Thoracic aorta (tissue), 2 donors: Measurements from ENCODE around the gene SECISBP2. TPM values are rescaled to one million over a fixed set of nuclear protein-coding genes. Genes with fewer than 3 reads are reported as not detected.

Experiments
- ATAC-seq: fragments of 150-250 bp; one replicate; pipeline ENCODE4 v1.8.0; 2017; ENCODE audit warnings: low read depth; ENCODE audit not compliant: insufficient number of reproducible peaks, low FRiP score
- DNase-seq: peaks from one replicate; pipeline ENCODE4 v3.0.0-alpha.2; 2020; ENCODE audit warnings: low spot score
- H3K27ac ChIP-seq, 2 donors: fragments of 200-600 bp; sonication (generic); 1 replicate in 1 of 2; 2 replicates in 1 of 2; pipeline ENCODE4 v1.5.1; 2016; ENCODE audit warnings: mild to moderate bottlenecking in 2 of 2, moderate library complexity in 2 of 2
- H3K27me3 ChIP-seq: fragments of 200-600 bp; sonication (generic); replicated peaks from 2 replicates; pipeline ENCODE4 v1.6.0; 2016; ENCODE audit warnings: mild to moderate bottlenecking; ENCODE audit not compliant: insufficient read depth
- H3K36me3 ChIP-seq: fragments of 200-600 bp; sonication (generic); one replicate; pipeline ENCODE4 v1.5.1; 2016
- H3K4me1 ChIP-seq, 2 donors: fragments of 200-600 bp; sonication (generic); 1 replicate in 1 of 2; 2 replicates in 1 of 2; pipeline versions ENCODE4 v1.5.1 to v1.6.0; 2016; ENCODE audit warnings: low read depth in 2 of 2, mild to moderate bottlenecking in 1 of 2; ENCODE audit not compliant: control insufficient read depth in 1 of 2
- H3K4me3 ChIP-seq: fragments of 200-600 bp; sonication (generic); 2 replicates; pipeline ENCODE4 v1.5.1; 2016; ENCODE audit warnings: mild to moderate bottlenecking
- H3K9me3 ChIP-seq: fragments of 200-600 bp; sonication (generic); 2 replicates; pipeline ENCODE4 v1.5.1; 2016
- total RNA-seq, 2 donors: library from RNA; depleted of rRNA; stranded (reverse); fragments of >200 nt; gene quantifications; one replicate each; pipeline versions ENCODE4 v1.1.0 to v1.2.3, GENCODE V29; 2016
- TF ChIP-seq, protein P1 (sequence below): fragments of 200-600 bp; sonication (generic); IDR thresholded peaks from one replicate; pipeline ENCODE4 v1.5.1; 2019; ENCODE audit warnings: antibody characterized with exemption

The SECISBP2 gene
- total RNA-seq, 2 donors from 2014 or later = 37.2 to 91.5 TPM

DNA sequence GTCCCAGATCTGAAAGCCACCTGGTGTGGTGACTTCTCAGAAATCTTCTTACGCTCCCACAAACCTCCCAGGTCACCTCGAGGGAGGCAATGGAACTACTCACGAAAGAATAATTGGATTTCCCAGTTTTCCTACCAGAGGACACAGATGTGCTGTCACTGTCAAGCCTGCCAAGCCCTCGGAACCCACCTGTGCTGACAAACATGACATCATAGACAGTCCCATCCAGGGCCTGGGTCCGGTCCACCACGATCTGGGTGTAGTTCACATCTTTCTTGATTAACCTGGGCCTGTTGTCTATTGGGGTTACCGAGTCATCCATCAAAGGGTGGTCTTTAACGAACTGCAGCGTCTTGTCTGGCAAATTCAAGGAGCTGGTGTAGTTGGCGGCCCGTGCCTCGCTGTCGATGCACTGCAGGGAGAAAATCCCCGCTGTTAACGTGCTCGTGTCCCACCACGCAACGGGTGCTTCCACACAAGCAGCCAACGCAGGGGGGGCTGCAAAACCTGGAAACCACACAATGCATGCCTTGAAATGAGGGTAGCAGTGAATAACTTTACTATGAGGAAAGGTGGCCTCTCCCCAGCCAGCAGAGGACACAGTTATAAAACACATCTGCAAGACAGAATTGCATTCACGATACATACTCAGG is 69.0 kb downstream of the SECISBP2 start:
- Histone ChIP-seq H3K4me3 (no peak overlapping the region), H3K9me3 (no peaks in the 10 kb centered on the region), H3K27me3 (no peaks in the 10 kb centered on the region), H3K27ac (no peak overlapping the region), H3K36me3 (peaks cover 12% of the 10 kb centered on the region), H3K4me1 (no peaks in the 10 kb centered on the region)
- no peak for DNase-seq
- TF ChIP-seq, protein P1, sequence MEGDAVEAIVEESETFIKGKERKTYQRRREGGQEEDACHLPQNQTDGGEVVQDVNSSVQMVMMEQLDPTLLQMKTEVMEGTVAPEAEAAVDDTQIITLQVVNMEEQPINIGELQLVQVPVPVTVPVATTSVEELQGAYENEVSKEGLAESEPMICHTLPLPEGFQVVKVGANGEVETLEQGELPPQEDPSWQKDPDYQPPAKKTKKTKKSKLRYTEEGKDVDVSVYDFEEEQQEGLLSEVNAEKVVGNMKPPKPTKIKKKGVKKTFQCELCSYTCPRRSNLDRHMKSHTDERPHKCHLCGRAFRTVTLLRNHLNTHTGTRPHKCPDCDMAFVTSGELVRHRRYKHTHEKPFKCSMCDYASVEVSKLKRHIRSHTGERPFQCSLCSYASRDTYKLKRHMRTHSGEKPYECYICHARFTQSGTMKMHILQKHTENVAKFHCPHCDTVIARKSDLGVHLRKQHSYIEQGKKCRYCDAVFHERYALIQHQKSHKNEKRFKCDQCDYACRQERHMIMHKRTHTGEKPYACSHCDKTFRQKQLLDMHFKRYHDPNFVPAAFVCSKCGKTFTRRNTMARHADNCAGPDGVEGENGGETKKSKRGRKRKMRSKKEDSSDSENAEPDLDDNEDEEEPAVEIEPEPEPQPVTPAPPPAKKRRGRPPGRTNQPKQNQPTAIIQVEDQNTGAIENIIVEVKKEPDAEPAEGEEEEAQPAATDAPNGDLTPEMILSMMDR = no peak
- ATAC-seq = no peak

DNA sequence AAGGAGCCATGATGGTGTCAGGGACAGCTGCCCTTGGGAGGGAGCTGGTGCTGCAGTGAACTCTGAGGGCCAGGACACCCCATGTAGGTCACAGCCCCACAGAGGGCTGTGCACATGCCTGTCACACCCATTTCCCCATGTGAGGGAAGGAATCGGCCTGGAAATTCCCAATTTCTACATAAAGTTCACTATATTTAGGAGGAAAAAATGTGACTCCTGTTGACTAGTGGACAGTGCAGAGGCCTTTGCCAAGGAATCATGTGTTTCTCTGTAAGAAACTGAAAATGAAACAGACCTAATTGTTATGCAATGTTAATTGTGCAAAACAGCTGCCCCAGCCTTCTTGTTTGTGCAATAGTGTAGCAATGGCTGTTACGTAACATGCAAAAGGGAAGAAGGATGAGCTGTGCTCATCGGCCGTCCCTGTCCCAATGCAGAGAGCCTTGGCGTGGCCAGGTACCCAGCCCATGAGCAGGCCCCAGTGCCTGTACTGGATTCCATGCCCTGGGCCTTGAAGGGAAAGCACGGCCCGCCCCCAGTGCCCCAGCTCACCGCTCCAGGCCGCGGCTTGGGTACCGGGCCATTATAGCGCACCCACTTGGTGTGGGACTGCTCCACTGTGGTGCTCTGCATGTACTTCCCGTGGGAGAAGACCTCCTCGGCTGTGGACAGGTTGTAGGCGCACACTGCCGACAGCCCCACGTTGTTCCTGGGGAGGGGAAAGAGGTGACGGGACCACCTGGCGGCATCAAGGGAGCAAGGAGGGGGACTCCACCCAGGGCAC is 70.0 kb downstream of the SECISBP2 start:
- Histone ChIP-seq H3K9me3 (no peaks in the 10 kb centered on the region), H3K4me1 (no peaks in the 10 kb centered on the region), H3K27ac (no peak overlapping the region), H3K27me3 (no peaks in the 10 kb centered on the region), H3K4me3 (no peak overlapping the region), H3K36me3 (peaks cover 15% of the 10 kb centered on the region)
- TF ChIP-seq, protein P1 = no peak
- DNase-seq (no peak), ATAC-seq (no peak)

DNA sequence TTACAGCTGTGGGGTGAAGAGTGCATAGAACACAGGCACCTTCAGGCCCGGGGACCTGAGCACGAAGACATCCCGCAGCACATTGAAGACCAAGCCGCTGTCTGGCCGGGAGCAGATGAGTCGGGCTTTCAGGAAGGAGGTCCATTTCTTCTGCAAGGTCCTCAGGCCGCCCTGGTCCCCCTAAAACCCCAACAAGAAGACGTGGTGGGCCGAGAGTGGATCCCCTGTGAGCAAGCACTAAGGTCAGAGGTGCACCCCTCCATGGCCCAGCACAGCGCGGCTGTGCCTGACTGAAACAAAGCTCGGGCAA is 70.5 kb downstream of the SECISBP2 start:
- TF ChIP-seq, protein P1 = no peak

DNA sequence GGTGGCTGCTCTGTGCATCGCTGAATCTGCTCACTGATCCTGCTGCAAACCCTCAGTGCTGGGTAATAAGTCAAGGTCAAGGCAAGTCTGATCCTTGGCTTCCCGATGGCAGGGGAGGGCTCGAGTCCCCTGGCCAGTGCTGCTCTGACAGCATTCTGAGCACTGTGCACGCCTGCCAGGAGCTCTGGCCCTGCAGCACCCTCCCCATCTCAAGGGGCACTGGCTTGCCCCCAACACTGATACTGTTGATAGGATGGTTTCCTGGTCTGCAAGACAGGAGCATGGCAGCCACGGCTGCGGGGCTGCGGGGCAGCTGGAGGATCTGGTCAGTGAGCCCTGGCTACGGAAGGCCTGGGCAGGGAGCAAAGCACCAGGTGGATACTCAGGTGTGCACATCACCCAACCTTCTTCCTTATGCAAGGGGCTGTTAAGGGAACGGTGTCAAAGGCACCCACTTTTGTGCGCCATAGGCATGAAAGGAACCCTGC is 71.8 kb downstream of the SECISBP2 start:
- Histone ChIP-seq H3K27me3 (no peaks in the 10 kb centered on the region), H3K4me3 (no peak overlapping the region), H3K36me3 (peaks cover 18% of the 10 kb centered on the region), H3K27ac (no peak overlapping the region), H3K4me1 (no peaks in the 10 kb centered on the region), H3K9me3 (no peaks in the 10 kb centered on the region)
- ATAC-seq (no peak), DNase-seq (no peak)
- TF ChIP-seq, protein P1 = no peak

More for the DNA sequence above, 70.5 kb downstream of the SECISBP2 start:
- Histone ChIP-seq H3K9me3 (no peaks in the 10 kb centered on the region), H3K4me1 (no peaks in the 10 kb centered on the region), H3K27me3 (no peaks in the 10 kb centered on the region), H3K36me3 (peaks cover 18% of the 10 kb centered on the region), H3K4me3 (no peak overlapping the region), H3K27ac (no peak overlapping the region)
- no peak for ATAC-seq
- DNase-seq = no peak

DNA sequence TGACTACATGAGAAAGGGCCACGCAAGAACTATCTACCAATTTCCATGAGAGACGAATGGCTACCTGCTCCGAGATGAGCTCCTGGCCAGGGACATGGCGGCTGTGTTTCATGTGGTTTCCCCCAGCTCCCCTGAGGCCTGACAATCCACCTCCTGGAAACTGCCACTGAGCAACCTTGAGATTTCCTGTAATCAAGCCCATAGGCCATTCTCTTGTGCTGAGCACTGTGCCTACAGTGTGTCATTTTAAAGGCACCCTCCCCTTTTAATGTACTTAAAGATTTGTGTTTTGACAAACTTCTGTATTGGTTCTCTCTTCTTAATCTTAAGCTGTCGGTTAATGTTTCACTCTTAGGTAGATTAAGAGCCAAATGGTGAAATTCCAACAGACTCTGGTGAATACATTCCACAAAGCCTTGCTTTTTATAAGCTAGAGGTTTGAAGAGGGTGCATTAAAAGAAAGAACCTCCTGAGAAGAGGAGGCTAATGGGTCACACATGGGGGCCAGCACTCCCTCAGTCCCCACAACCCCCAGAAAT is 72.3 kb downstream of the SECISBP2 start:
- Histone ChIP-seq H3K4me3 (no peak overlapping the region), H3K27ac (no peak overlapping the region), H3K27me3 (no peaks in the 10 kb centered on the region), H3K9me3 (no peaks in the 10 kb centered on the region), H3K4me1 (no peaks in the 10 kb centered on the region), H3K36me3 (peaks cover 18% of the 10 kb centered on the region)
- no peak for ATAC-seq
- TF ChIP-seq, protein P1 = no peak
- DNase-seq = no peak
